NB4 (cell line): ENCODE measurements around the gene WDR5.

Experiments
- DNase-seq: peaks from one replicate; pipeline ENCODE4 v3.0.0; 2010; ENCODE audit warnings: low read depth
- H3K4me3 ChIP-seq: one replicate; pipeline ENCODE4 v1.5.1; 2011; ENCODE audit warnings: mild to moderate bottlenecking, low read depth, low read length, moderate library complexity
- MYC ChIP-seq: IDR thresholded peaks from 2 replicates; pipeline ENCODE4 v1.6.1; 2011; ENCODE audit warnings: low read depth, low read length
- POLR2A ChIP-seq: IDR thresholded peaks from 2 replicates; pipeline ENCODE4 v1.6.1; 2011; ENCODE audit warnings: mild to moderate bottlenecking; ENCODE audit not compliant: insufficient read length; ENCODE audit errors: extremely low read depth
- TF ChIP-seq, protein P1 (sequence below): IDR thresholded peaks from 2 replicates; pipeline ENCODE4 v1.6.1; 2011; ENCODE audit warnings: low read depth, low read length
- TF ChIP-seq, protein P2 (sequence below): IDR thresholded peaks from one replicate; pipeline ENCODE4 v1.5.1; 2012; ENCODE audit warnings: low read depth, low read length

Gene WDR5

DNA sequence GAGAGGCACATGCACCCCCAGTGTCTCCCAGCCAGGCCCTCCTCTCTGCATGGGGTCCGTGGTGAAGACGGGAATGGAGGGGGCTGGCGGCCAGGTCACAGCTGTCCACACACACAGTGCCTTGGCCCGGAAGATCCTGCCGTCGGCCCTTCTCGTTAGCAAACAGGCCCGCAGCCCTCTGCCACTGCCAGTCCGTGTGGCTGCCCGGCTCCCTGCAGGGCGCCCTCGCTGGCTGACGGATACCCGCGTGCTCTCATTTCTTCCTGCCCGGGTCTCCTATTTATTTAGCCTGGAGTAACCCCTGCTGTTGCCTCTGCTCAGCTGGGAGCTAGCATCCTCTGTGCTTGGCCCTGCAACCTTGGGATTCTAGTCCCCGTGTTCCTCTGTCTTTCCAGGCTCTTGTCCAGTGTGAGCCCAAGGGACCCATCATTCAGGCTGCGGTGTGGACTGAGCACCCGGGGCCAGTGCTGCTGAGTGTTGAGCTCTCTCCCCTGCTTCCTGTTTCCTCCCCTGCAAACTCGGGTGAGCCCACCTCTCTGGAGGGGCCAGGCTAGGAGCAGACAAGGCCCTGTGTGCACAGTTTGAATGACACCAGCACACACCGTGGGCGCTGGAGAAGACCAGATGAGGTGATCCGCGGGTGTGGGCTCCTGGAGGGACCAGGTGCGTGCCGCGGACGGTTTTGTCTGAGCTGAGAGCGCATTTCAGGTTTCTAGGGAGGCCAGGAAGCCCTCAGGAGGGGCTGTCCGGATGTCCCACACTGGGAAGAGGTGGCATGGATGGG, 43.1 kb downstream of the WDR5 start:
- TF ChIP-seq, protein P1, sequence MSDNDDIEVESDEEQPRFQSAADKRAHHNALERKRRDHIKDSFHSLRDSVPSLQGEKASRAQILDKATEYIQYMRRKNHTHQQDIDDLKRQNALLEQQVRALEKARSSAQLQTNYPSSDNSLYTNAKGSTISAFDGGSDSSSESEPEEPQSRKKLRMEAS = peak; percentile 53
- peak; percentile 48; the same call in 1 of the 2 replicates for TF ChIP-seq MYC
- peak; percentile 35 for TF ChIP-seq POLR2A
- TF ChIP-seq, protein P2, sequence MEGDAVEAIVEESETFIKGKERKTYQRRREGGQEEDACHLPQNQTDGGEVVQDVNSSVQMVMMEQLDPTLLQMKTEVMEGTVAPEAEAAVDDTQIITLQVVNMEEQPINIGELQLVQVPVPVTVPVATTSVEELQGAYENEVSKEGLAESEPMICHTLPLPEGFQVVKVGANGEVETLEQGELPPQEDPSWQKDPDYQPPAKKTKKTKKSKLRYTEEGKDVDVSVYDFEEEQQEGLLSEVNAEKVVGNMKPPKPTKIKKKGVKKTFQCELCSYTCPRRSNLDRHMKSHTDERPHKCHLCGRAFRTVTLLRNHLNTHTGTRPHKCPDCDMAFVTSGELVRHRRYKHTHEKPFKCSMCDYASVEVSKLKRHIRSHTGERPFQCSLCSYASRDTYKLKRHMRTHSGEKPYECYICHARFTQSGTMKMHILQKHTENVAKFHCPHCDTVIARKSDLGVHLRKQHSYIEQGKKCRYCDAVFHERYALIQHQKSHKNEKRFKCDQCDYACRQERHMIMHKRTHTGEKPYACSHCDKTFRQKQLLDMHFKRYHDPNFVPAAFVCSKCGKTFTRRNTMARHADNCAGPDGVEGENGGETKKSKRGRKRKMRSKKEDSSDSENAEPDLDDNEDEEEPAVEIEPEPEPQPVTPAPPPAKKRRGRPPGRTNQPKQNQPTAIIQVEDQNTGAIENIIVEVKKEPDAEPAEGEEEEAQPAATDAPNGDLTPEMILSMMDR = no peak
- peak; percentile 95 for DNase-seq
- peak overlapping the region; percentile 42 for H3K4me3 ChIP-seq

DNA sequence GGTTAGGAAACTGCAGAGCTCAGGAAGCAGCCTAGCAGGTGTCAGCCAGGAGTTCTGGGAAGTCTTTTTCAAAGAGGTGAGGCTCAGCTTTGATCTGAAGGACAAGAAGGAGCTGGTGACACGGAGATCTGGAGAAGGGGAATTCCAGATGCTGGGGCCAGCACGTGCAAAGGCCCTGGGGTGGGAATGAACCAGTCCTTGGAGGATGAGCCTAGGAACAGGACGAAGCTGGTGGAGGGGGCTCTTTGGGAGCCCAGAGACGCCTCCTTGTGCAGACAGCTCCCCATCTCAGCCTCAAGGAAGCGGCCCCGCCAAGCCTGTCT, 43.7 kb downstream of the WDR5 start:
- DNase-seq = no peak
- TF ChIP-seq, protein P2 = no peak
- TF ChIP-seq MYC (no peak), POLR2A (no peak)
- TF ChIP-seq, protein P1 = no peak
- H3K4me3 ChIP-seq = peak overlapping the region; percentile 42

DNA sequence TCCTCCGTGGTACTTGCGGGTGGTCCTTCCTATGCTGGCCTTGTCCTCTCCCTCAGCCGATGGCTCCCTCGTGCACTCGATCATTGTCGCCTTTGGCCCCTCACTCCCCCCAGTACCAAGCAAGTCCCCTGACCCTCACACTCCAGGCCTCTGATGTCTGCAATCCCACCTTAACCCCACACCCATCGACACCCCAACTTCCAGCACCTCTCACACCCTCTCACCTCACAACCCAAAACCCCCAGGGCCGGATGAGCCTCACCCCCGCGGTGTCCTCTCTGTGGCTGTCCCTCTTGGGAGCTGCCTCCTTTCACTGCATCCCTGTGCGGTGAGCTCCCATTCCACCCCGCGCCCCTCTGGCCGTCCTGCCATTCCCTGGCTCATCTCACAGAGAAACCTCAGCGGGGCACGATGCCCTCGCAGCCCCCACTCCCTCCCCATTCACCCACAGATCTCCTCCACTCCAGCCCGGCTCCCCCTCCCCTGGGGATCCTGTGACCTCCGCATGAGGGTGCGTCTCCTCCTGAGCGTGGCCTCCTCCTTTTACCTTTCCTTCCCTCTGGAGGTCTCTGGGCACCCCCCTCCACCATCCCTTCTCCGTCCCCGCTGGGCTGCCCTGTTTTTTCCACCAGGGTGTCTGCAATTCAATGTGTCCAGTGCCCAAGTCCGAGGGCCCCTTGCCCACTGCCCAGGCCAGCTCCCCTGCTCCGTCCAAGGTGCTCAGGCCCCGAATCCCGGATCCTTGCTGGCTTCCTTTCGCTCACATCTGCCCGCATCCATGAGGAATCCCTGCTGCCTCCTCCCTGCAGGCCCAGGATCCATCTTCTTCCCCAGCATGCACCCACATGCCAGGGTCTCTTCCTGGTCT, 44.3 kb downstream of the WDR5 start:
- TF ChIP-seq, protein P2 = no peak
- TF ChIP-seq POLR2A (no peak), MYC (no peak)
- TF ChIP-seq, protein P1 = no peak
- H3K4me3 ChIP-seq = no peak overlapping the region
- DNase-seq = no peak

DNA sequence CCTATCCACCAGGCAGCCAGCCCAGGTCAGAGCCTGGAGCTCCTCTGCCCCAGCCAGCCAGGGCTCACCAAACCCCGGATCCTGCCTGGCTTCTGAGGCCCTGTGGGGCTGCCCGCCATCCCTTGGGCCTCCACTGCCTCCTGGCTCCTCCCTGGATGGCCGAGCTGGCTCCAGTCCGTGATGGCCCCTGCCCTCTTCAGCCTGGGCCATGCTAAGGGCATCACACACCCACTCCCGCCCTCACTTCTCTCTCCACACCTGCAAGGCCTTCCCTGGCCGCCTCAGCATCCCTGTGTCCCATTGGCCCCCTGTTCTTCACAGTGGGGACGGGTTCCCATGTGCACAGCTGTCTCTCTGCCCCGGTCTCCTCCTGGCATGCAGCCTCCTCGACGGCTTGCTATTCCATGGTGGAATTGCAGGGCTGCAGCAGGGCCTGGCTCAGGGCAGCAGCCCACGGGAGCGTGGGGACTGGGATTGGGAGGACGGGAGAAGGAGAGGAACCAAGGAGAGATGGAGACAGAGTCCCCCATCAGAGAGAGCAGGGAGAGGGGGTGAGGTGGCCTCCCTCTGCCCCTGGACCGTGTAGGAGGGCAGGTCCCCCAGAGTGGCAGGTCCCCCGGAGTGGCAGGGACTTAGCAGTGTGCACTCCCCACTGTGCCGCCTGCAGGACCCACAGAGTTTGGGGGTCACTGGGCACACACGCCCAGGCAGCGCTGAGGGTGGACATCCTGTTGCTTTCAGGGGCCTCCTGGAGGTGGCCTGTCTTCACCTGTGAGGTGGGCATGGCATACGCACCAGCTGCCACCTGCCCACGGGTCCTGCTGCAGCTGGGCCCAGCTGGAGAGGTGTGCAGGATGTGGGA, 45.1 kb downstream of the WDR5 start:
- no peak for DNase-seq
- TF ChIP-seq POLR2A = no peak
- TF ChIP-seq MYC = no peak
- TF ChIP-seq, protein P2 = no peak
- TF ChIP-seq, protein P1 = no peak
- no peak overlapping the region for H3K4me3 ChIP-seq

DNA sequence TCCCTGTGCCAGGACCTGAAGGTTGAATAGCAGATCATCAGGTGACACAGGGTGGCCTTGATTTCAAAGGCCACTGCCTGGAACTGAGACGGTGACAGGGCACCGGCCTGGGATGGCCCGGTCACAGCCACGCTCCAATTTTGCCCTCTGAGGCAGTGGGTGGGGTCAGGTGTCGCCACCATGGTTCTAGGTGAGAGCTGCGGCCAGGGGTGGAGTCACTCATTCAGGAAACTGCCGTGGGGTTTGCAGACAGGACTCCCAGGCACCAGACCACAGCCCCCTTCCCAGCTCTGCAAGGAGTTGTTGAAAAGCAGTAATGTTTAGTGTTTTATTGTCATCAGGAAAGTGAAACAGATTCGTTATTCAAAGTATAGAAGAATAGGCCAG, 45.8 kb downstream of the WDR5 start:
- H3K4me3 ChIP-seq = no peak overlapping the region
- TF ChIP-seq MYC (no peak), POLR2A (no peak)
- TF ChIP-seq, protein P2 = no peak
- TF ChIP-seq, protein P1 = no peak
- peak; percentile 21 for DNase-seq
